Stimulated activated CD4-positive, alpha-beta T cell treated with anti-CD3 and anti-CD28 coated beads, TNF-alpha, amount 100 ng/mL, for 24 hours (primary cell): ENCODE data around the gene PDGFC.
"Not testable (repeated sequence)": the region's sequence is repeated elsewhere in the genome, so short reads cannot be mapped to it uniquely, and the experiment has no call there.

Experiments used
- DNase-seq, 3 experiments: peaks; one replicate each; pipeline ENCODE4 v3.0.0-alpha.2; 2020; ENCODE audit warnings: low read depth in 3 of 3

Gene PDGFC

DNA sequence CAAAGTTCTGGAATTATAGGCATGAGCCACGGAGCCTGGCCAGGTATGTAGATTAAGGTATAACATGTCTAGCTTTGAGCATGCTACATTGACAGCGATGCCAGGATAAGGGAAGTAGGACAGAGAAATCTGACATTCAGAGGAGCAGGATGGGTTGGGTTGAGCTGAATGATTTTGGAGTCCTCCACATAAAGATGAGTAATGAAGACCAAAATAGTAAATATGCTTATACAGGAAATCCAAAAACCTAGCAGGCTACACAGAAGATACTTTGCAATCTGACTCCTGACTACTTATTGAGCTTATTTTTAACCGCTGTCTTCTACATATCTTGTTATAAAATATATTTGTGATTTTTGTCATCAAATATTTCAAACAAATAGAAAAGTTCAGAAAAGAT lies 69.7 kb downstream of the PDGFC start:
- no peak for DNase-seq

DNA sequence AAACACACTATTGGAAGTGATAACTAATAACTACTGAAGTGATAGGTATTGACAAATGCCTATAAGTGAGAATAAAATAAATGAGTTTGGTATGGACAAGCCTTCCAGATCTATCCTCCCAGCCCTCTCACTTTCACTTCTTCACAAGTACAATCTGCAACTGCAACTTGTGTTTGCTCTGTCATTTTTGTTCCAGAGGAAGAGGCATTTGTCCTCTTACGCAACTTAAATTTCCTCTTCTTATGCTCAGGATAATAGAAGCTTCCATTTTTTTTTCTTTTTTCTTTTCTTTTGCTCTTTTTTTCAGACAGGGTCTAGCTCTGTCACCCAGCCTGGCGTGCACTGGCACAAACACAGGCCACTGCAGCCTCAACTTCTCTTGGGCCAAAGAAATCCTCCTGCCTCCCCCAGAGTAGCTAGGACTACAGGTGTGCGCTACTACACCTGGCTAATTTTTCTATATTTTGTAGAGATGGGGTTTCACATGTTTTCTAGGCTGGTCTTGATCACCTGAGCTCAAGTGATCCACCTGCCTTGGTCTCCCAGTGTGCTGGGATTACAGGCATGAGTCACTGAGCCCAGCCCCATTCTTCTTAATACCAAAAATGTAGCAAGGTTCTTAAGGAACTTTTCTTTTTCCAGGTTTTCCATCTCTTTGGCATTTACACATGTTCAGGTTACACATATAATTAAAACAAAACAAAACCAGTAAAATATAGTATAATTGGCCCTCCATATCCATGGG lies 73.1 kb downstream of the PDGFC start:
- no peak for DNase-seq

GRCh38 chr4:156896527-156896926 lies 75.1 kb downstream of the PDGFC start:
- DNase-seq, result no peak

GRCh38 chr4:156894234-156894633 lies 77.4 kb downstream of the PDGFC start:
- DNase-seq, result no peak

DNA sequence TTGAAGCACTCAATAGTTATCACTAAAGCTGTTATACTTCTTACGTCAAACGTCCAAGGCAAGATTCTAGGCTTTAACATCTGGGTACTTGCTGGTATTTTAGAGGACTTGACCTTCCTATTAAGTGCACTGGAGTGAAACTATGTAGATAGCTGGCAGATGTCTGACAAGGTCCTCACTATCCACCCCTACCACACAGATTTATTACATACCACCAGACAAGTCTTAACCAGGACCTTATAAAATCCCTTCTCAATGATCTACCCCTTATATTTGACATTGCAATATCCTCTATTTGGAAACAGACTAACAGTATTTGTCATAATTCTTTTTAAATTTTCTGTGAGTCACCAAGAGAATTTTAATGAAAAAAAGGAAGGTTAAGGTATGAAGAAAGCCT lies 78.8 kb downstream of the PDGFC start:
- no peak for DNase-seq

GRCh38 chr4:156889616-156890594 lies 81.7 kb downstream of the PDGFC start:
- no peak for DNase-seq

DNA sequence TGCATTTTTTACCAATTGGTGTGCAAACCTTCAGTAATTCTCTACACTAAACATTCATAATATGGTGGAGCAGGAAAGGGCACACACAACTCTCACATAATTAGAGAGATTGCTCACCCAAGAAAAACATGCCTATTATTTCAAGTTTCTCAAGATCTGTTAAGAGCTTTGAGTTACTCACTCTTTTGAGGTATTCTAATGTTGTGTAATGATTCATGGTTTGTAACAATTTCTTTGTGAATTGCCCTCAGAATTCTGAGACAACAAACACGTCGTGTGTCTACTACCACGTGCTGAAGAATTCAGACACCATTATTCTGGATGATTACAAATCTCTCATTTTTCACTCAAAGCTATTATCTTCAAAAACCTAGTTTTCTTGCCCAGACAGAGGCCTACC lies 82.8 kb downstream of the PDGFC start:
- no peak for DNase-seq

DNA sequence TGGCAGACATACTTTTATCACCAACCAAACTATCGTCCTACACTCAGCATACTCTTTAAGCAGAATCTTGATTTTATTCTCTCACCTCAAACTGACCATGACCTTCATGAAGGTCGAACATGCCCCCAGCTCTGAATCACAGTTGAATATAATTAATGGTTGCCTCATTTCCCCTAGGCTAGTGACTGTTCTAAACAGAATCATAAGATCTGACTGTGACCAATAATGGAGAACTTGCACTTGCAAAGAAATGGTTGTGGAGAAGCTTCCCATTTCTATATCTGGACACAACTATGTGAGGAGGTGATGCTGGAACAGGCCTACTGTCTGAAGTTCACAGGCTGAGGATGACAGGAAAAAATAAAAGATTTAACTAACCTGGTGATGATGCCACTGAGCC lies 85.1 kb downstream of the PDGFC start:
- no peak for DNase-seq

DNA sequence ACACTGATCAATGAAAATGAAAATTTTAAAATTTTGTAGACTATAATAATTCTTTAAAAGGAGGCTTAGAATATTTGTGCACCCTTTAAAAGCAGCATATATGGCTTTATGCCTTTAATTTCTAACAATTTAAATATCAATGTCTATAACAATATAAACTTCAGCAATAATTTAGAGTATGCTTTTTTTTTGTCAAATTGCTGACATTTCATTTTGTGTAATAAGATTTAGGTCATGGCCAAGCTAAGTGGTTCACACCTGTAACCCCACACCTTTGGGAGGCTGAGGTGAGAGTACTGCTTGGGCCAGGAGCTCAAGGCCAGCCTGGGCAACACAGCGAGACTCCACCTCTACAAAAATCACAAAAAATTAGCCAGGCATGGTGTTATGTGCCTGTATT lies 86.2 kb downstream of the PDGFC start:
- DNase-seq, result no peak

DNA sequence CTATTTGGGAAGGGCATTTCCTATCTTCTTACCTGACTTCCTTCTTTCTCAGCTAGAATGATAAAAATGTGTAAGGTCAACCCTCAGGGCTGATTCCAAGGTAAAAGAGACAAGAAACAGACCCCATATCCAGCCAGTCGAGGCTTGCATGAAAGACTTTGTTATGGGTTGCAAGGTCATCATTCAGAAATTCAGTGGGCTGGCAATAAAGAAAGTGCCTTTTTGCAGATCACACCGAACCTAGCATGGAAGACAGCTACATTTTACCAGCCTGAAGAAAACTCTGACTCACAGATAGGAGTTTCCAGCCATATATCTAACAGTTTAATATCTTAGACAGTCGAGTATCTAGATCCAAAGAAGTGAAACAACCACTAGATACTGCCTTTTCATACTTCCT lies 87.4 kb downstream of the PDGFC start:
- no peak for DNase-seq

GRCh38 chr4:156875704-156876103 lies 95.9 kb downstream of the PDGFC start:
- DNase-seq, result no peak

DNA sequence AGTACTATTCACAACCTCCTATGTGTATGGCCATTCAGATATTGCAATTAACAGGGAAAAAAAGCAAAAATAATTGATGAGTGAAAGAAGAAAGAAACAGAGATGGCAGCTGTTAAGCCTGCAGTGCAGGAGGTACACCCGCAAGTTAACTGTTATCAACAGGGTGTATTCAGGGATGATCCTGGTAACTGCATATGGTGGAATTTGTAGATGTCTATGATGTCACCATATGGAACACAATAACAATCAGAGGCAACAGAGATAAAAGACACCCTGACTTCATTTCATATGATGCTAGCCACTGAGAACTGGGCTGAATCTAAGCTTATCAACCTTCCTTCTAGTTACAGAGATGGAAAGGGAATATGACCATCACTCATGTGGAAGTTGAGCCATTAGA lies 96.5 kb downstream of the PDGFC start:
- no peak for DNase-seq

GRCh38 chr4:156873799-156874198 lies 97.8 kb downstream of the PDGFC start:
- DNase-seq, result no peak

GRCh38 chr4:156870861-156871260 lies 100.7 kb downstream of the PDGFC start:
- DNase-seq, result no peak

DNA sequence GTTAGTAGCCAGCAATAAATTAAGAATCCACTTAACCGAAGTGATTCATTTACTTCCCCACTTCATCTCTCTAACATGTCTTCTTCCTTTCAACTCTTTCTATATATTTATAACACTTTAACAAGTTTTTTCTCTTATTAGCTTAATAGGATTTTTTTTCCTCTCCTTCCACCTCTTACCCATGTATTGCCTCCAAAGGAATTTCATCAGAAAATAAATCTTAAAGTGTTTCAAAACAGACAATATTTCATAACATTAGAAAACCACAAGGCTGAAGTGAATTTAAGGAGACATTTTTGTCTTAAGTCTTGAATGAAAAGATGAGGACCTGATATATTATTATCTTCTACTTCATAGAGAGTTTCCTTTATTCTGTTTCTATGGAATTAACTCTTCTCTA lies 101.5 kb downstream of the PDGFC start:
- no peak for DNase-seq

DNA sequence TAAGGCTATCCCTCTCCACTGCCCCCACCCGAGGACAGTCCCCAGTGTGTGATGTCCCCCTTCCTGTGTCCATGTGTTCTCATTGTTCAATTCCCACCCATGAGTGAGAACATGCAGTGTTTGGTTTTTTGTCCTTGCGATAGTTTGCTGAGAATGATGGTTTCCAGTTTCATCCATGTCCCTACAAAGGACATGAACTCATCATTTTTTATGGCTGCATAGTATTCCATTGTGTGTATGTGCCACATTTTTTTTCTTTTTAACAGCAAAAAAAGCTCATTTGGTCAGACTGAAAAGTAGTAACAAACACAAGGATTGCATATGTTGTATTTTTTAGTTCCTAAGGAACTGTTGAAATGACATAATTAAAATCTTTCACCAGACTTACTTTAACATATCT lies 105.5 kb downstream of the PDGFC start:
- DNase-seq, result not testable (repeated sequence)

- no peak for DNase-seq
Observed at GRCh38 chr4:156865451-156865850, 106.1 kb downstream of the PDGFC start.

DNA sequence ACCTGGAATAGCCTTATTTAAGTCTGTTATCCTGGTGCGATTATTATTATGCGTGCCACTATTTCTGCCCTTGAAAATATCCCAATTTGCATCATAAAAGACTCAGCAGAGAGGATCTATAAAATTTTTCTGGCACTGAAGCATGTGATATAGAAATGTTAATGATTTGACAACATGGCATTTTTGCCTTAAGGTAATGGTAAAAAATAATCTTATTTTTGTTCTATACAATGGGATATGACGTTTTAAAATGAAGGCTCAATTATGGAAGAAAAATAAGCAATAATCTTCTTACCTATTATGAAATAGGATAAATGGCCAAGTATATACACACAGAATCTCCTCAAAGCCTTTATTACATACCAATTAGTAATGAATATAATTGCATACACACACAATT lies 113.5 kb downstream of the PDGFC start:
- no peak for DNase-seq

GRCh38 chr4:156838761-156839160 lies 132.8 kb downstream of the PDGFC start:
- DNase-seq, result no peak

GRCh38 chr4:156837625-156838345 lies 133.8 kb downstream of the PDGFC start:
- DNase-seq, result no peak

- DNase-seq, result no peak
Observed at GRCh38 chr4:156832886-156833285, 138.7 kb downstream of the PDGFC start.

GRCh38 chr4:156830351-156830750 lies 141.2 kb downstream of the PDGFC start:
- DNase-seq, result no peak
